Activated CD8-positive, alpha-beta memory T cell treated with anti-CD3 and anti-CD28 coated beads for 36 hours (primary cell): ENCODE measurements around the gene COQ10B. TPM values are rescaled to one million over a fixed set of nuclear protein-coding genes. Genes with fewer than 3 reads are reported as not detected.
"Not testable (repeated sequence)": the region's sequence is repeated elsewhere in the genome, so short reads cannot be mapped to it uniquely, and the experiment has no call there.

Experiments used
- CTCF ChIA-PET: fragments of 350-600 bp; sonication (Branson Sonifier 250); formaldehyde crosslinking; loops from one replicate; lab custom pipeline; 2021; ENCODE audit warnings: antibody characterized with exemption; lab: Charles Lee
- POLR2A ChIA-PET: fragments of 350-600 bp; sonication (Branson Sonifier 250); formaldehyde crosslinking; loops from one replicate; lab custom pipeline; 2021; ENCODE audit warnings: antibody characterized with exemption; lab: Charles Lee
- total RNA-seq, 2 experiments: library from RNA; stranded (reverse); gene quantifications; one replicate each; pipeline ENCODE4 v1.2.3, GENCODE V29; 2021

Gene COQ10B
- 10 to 100 TPM; 19.2 to 20.1 TPM for total RNA-seq

- ChIA-PET POLR2A (interaction anchor here (0.5 to 3.5 kb wide), 6 partner anchors 18 to 1211 kb away, joined by 3 to 32 read pairs (median 6); partner anchors contain the start of genes HSPD1, HSPE1, MARS2 and MOB4), CTCF (interaction anchor here (0.6 to 1.4 kb wide), 3 partner anchors 19 to 46 kb away, joined by 3 to 4 read pairs (median 3); partner anchors contain the start of genes HSPD1, HSPE1 and SF3B1)
Observed at GRCh38 chr2:197453123-197453913, at the start of gene COQ10B. COQ10B (plus strand) TSS chr2:197453552; CDS start chr2:197453561, 9 bp downstream.

- POLR2A ChIA-PET, result interaction anchor here (1.0 kb wide), 1 partner anchor 29 kb away, joined by 3 read pairs; the partner anchor contains the start of gene SF3B1
- CTCF ChIA-PET, result no interaction called here
Observed at GRCh38 chr2:197405582-197405981, 47.8 kb upstream of the COQ10B start.

GRCh38 chr2:197414039-197414438 lies 39.3 kb upstream of the COQ10B start:
- ChIA-PET CTCF (interaction anchor here (0.7 kb wide), 2 partner anchors 23 to 347 kb away, joined by 3 read pairs; no protein-coding TSS in a partner anchor), POLR2A (no interaction called here)

GRCh38 chr2:197414515-197414914 lies 38.8 kb upstream of the COQ10B start:
- CTCF ChIA-PET, result no interaction called here
- POLR2A ChIA-PET, result interaction anchor here (0.5 kb wide), 1 partner anchor 50 kb away, joined by 3 read pairs; no protein-coding TSS in a partner anchor

- ChIA-PET CTCF (no interaction called here), POLR2A (no interaction called here)
Observed at GRCh38 chr2:197416268-197416667, 37.1 kb upstream of the COQ10B start.

GRCh38 chr2:197419438-197419837 lies 33.9 kb upstream of the COQ10B start:
- ChIA-PET CTCF (no interaction called here), POLR2A (no interaction called here)

- ChIA-PET POLR2A (interaction anchor here (0.7 to 0.9 kb wide), 2 partner anchors 68 to 102 kb away, joined by 3 read pairs; no protein-coding TSS in a partner anchor), CTCF (interaction anchor here (0.7 kb wide), 1 partner anchor 385 kb away, joined by 3 read pairs; no protein-coding TSS in a partner anchor)
Observed at GRCh38 chr2:197423307-197423706, 30.0 kb upstream of the COQ10B start.

GRCh38 chr2:197425550-197425949 lies 27.8 kb upstream of the COQ10B start:
- ChIA-PET CTCF (interaction anchor here (1.2 kb wide), 1 partner anchor 9 kb away, joined by 3 read pairs; the partner anchor contains the start of gene SF3B1), POLR2A (interaction anchor here (0.6 kb wide), 1 partner anchor 91 kb away, joined by 3 read pairs; no protein-coding TSS in a partner anchor)

GRCh38 chr2:197426723-197427603 lies 26.4 kb upstream of the COQ10B start:
- CTCF ChIA-PET, result interaction anchor here (0.6 to 1.8 kb wide), 2 partner anchors 28 to 74 kb away, joined by 3 read pairs; no protein-coding TSS in a partner anchor
- POLR2A ChIA-PET, result no interaction called here

- ChIA-PET CTCF (no interaction called here), POLR2A (no interaction called here)
Observed at GRCh38 chr2:197427986-197428385, 25.4 kb upstream of the COQ10B start.

GRCh38 chr2:197431858-197432257 lies 21.5 kb upstream of the COQ10B start:
- POLR2A ChIA-PET, result interaction anchor here (1.0 kb wide), 1 partner anchor 68 kb away, joined by 3 read pairs; the partner anchor contains the start of gene HSPD1
- CTCF ChIA-PET, result no interaction called here

GRCh38 chr2:197432527-197432926 lies 20.8 kb upstream of the COQ10B start:
- POLR2A ChIA-PET, result interaction anchor here (1.1 kb wide), 1 partner anchor 68 kb away, joined by 3 read pairs; the partner anchor contains the start of genes HSPD1 and HSPE1
- CTCF ChIA-PET, result not testable (repeated sequence)

GRCh38 chr2:197433780-197434438 lies 19.4 kb upstream of the COQ10B start:
- ChIA-PET POLR2A (interaction anchor here (2.4 to 2.5 kb wide), 2 partner anchors 20 to 66 kb away, joined by 19 to 28 read pairs; partner anchors contain the start of genes COQ10B, HSPD1 and HSPE1), CTCF (interaction anchor here (1.3 kb wide), 1 partner anchor 19 kb away, joined by 4 read pairs; the partner anchor contains the start of gene COQ10B)

GRCh38 chr2:197434541-197435513 lies 18.5 kb upstream of the COQ10B start, which contains the start of gene SF3B1:
SF3B1 (minus strand) TSS chr2:197435028; CDS start chr2:197434999, 29 bp downstream.
- ChIA-PET POLR2A (interaction anchor here (0.6 to 2.5 kb wide), 7 partner anchors 19 to 827 kb away, joined by 3 to 28 read pairs (median 3); partner anchors contain the start of genes COQ10B, HSPD1, HSPE1 and MARS2), CTCF (interaction anchor here (1.0 to 1.6 kb wide), 3 partner anchors 10 to 64 kb away, joined by 3 to 4 read pairs (median 4); partner anchors contain the start of genes COQ10B and HSPD1)

GRCh38 chr2:197435598-197436420 lies 17.5 kb upstream of the COQ10B start:
- CTCF ChIA-PET, result interaction anchor here (0.7 to 1.7 kb wide), 3 partner anchors 10 to 64 kb away, joined by 3 to 5 read pairs (median 3); partner anchors contain the start of genes HSPD1 and HSPE1
- POLR2A ChIA-PET, result interaction anchor here (0.6 to 2.5 kb wide), 5 partner anchors 18 to 828 kb away, joined by 3 to 28 read pairs (median 3); partner anchors contain the start of genes COQ10B, HSPD1 and HSPE1
